GM15510 (cell line): Measurements from ENCODE around the gene CHCHD4.

Source experiments
- POLR2A ChIP-seq: IDR thresholded peaks from 3 replicates; pipeline ENCODE4 v1.6.1; 2011; ENCODE audit warnings: borderline replicate concordance; ENCODE audit not compliant: insufficient read length; ENCODE audit errors: extremely low read depth

CHCHD4 gene

DNA sequence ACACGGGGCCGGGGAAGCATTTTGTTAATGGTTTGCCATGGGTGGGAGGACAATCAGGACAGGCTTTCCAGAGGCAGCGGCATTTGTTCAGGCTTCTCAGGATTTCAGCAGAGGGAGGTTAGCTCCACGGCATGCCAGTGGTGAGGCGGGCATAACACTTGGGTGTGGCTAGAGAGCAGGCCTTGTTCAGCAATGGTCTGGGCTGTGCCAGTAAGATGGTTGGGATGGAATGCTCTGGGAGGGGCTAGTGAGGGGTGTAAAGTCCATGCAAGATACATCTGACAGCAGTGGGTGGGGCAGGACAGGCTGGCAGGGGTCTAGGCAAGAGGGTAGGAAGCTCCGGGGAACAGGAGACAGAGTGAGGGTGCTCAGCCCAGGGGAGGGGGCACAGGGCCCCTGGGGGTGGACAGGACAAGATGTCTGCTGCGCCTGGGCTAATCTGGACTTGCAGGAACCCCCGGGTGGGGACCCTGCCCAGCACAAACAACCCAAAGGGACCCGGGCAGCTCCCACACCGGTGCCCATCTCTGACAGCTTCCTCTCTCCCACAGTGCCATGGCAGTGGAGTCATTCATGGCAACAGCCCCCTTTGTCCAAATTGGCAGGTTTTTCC, 8.6 kb upstream of the CHCHD4 start:
- no peak for TF ChIP-seq POLR2A

DNA sequence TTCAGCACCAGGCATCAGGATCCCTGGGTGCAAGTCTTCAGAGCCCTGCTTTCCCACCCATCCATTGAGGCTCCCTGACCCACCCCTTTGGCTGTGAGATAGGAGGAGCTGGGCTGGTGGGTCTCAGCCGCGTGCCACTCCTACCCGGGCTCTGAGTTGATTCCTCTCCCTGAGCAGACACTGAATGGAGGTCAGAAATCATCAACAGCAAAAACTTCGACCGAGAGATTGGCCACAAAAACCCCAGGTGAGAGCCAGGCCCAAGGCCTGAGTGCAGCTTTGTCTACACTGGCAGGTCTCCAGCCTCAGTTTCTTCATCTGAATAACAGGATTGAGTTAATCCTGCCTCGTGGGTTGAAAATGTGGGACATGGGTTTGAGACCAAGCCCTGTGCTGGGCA, 8.0 kb upstream of the CHCHD4 start:
- no peak for TF ChIP-seq POLR2A

DNA sequence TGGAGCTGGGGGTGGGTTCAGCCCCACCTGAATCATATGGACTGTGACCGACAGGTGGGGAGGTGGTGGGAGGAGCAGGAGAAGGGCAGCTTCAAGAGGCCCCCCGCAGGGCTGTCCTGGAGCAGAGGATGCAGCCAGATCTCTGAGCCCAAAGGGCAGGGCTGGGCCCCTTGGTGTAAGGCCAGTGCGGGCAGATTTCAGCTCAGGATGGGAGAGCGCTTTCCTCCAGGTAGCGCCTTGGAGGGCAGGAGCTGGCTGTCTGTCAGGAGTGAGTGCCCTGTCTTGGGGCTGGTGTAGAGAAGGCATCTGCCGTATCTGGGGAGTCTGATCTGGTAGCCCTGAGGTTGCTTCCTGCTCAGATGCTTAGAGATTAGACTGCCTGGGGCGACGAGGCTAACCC, 7.5 kb upstream of the CHCHD4 start:
- no peak for TF ChIP-seq POLR2A

DNA sequence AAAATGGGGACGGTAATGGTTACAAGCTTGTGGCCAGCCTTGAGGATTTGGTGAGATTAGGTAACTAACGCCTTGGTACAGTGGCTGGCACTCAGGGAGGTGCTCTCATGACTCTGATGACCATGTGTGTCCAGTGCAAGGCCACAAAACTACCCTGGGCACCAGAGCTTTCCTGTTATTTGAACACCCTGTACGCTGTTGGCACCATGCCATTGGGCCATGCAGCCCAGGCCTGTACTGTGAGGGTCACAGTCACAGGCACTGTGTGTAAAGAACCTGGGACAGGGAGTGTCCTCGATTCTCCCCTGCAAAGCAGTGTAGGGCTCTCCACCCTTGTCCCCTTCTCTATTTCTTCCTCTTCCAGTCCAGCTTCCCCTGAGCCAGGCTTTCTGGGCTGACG, 6.5 kb upstream of the CHCHD4 start:
- no peak for TF ChIP-seq POLR2A

GRCh38 chr3:14130707-14131106, 6.0 kb upstream of the CHCHD4 start:
- TF ChIP-seq POLR2A: no peak

DNA sequence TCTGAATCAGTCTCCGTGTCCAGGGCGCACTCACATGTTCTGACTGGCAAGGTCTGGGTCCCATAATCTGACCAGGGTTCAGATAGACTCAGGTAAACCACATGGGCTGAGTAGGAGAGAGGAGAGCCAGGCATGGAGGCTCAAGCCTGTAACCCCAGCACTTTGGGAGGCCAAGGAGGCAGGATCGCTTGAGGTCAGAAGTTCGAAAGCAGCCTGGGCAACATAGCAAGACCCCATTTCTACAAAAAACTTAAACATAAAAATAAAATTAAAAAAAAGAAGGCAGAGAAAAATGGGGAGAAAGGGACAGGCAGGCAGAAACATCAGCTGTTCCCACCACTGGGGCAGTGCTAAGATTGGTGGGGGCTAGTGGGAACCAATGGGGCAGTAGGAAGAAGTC, 5.6 kb upstream of the CHCHD4 start:
- no peak for TF ChIP-seq POLR2A

DNA sequence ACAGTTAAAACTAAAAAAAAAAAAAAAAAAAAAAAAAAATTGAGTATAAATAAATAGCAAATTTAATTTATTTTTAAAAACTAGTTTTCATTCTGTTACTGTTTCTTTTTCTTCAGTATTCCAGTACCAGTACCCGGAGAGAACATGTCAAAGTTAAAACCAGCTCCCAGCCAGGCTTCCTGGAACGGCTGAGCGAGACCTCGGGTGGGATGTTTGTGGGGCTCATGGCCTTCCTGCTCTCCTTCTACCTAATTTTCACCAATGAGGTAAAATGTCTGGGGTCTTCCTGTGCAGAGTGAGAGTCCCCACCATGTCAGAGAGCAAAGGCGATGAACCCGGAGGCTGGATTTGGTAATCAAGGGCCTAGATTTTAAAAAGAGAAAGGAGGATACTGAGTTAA, 4.6 kb upstream of the CHCHD4 start:
- TF ChIP-seq POLR2A: no peak

DNA sequence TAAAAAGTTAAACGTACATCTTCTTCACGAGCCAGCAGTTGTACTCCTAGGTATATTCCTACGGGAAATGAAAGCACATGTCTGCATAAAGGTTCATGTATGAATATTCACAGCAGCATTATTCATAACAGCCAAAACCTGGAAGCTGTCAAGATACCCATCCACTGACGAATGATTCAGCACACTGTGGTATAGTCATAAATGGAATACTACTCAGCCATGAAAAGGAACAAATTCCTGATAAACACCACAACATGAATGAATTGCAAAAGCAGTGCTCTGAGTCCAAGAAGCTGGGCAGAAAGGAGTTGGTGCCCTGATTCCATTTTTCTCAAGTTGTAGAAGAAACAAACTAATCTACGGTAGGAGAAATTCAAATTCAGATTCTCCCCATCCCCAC, 4.1 kb upstream of the CHCHD4 start:
- no peak for TF ChIP-seq POLR2A

DNA sequence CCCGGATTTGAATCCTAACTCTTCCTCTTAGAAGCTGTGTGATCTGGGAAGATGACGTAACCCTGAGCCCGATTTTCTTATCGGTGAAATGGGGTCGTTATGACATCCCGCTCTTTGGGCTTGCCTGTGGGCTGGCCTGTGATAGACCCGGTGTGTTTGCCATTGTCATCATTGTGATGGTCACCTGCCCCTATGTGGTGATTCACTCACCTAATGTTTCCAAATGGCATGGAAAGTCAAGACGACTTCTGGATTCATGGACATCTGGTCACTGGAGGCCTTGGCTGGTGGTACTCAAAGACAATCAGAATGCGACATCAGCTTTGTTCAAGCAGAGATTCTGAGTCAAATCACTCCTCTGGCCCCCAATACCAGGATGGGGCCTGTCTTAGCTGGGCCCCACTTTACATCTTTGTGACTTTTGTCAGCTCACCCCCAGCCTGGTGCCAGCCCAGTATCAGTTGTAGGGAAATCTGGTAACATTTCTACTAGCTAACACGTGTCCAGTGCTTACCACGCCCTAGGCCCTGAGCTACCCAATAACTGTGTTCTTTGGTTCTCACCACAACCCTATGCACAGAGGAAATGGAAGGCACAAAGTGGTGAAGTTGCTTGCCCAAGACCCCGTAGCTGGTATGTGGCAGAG, 3.0 kb upstream of the CHCHD4 start:
- no peak for TF ChIP-seq POLR2A

- TF ChIP-seq POLR2A: no peak
These were observed 2.3 kb upstream of the CHCHD4 start for GRCh38 chr3:14126887-14127505.

DNA sequence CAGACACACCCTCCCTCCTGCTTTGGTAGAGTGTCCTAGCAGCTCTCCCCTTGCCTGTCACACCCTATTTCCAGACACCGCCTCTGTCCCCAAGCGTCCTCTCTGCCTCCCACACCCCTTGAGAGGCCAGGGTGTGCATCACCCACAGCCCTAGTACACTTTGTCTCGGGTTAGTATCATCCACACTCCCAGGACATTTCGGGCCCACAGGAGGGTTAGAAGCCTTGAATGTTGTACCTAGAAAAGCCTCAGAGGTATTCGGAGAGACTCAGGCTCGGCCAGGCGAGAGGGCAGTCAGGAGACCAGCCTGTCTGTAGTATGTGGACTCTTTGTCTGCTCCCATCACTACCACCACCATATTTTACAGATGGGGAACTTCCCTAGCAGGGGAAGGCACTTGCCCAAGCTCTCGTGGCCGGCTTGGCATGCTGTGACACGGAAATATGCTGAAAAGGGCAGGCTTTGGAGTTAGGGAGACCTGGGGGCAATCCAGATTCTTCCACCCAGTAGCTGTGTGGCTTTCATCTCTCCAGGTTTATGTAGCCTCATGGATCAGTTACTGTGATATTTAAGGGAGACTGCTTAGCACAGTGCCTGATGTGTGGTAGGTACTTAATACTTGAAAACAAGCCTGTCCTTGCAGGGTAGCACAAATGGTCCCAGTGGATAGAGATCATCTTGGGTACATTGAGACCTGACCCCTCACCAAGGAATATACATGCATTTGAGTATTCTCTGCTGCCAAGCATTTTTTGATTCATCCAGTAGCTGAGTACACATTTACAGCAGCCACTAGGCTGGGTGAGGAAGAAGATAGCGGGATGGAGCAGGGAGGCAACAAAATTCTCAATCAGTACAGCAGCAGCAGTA, 1.6 kb upstream of the CHCHD4 start:
- no peak for TF ChIP-seq POLR2A

- no peak for TF ChIP-seq POLR2A
These were observed 735 bp upstream of the CHCHD4 start for GRCh38 chr3:14125193-14126016.

DNA sequence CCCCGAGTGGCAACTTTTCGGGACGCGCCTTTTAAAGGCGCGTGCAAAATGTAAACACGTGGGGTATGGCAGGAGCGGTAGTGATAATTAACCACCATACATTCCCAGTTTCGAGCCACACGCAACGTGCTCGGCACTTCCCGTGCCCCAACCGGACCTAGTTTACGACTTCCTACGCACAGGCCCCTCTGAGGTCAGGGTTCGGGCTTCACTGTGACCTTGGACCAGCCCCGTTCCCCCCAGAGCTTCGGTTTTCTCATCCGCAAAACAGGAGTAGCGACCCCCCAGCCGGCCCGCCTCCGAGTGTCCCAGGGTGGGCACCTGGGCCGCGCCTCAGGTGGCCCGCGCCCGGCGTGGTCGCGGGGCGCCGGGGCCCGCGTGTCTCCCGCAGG, 451 bp downstream of the CHCHD4 start:
- peak; percentile 50 for TF ChIP-seq POLR2A
